GM21723 (cell line): Measurements from ENCODE around the gene BST2.
"Not testable (repeated sequence)": the region's sequence is repeated elsewhere in the genome, so short reads cannot be mapped to it uniquely, and the experiment has no call there.

Source experiments
- ATAC-seq: cut with Tn5 transposase; IDR thresholded peaks from one replicate; pipeline ENCODE4 v1.9.1; 2021; ENCODE audit warnings: mild to moderate bottlenecking, moderate library complexity; ENCODE audit not compliant: unreplicated experiment

The BST2 gene

GRCh38 chr19:17390665-17391370 lies 14.6 kb downstream of the BST2 start:
- peak; percentile 89 for ATAC-seq

- no peak for ATAC-seq
These were observed 15.3 kb downstream of the BST2 start for GRCh38 chr19:17389957-17390664.

- no peak for ATAC-seq
These were observed 16.1 kb downstream of the BST2 start for GRCh38 chr19:17389288-17389687.

- ATAC-seq: no peak
These were observed 19.4 kb downstream of the BST2 start for GRCh38 chr19:17385878-17386611.

- no peak for ATAC-seq
These were observed 24.8 kb downstream of the BST2 start for GRCh38 chr19:17380426-17381138.

GRCh38 chr19:17379221-17379631 lies 26.2 kb downstream of the BST2 start:
- no peak for ATAC-seq

GRCh38 chr19:17378271-17378670 lies 27.2 kb downstream of the BST2 start:
- no peak for ATAC-seq

- ATAC-seq: no peak
These were observed 28.4 kb downstream of the BST2 start, which contains the start of gene PLVAP for GRCh38 chr19:17376935-17377600. TSS of gene PLVAP (minus strand) at chr19:17377342. CDS start at chr19:17377288, 54 bp downstream.

- ATAC-seq: peak; percentile 85
These were observed 35.3 kb downstream of the BST2 start for GRCh38 chr19:17370026-17370587.

GRCh38 chr19:17365361-17365760 lies 40.1 kb downstream of the BST2 start:
- no peak for ATAC-seq

- not testable (repeated sequence) for ATAC-seq
These were observed 41.4 kb downstream of the BST2 start for GRCh38 chr19:17363852-17364605.

- ATAC-seq: no peak
These were observed 45.3 kb downstream of the BST2 start for GRCh38 chr19:17359905-17360800.

GRCh38 chr19:17358395-17358794 lies 47.0 kb downstream of the BST2 start:
- no peak for ATAC-seq

- no peak for ATAC-seq
These were observed 47.7 kb downstream of the BST2 start for GRCh38 chr19:17357724-17358123.

- ATAC-seq: no peak
These were observed 48.3 kb downstream of the BST2 start for GRCh38 chr19:17357078-17357666.

GRCh38 chr19:17353386-17353785 lies 52.0 kb downstream of the BST2 start:
- no peak for ATAC-seq
